Cardiac muscle cell (in vitro differentiated cells and primary cell): ENCODE data around the gene MAPK7. TPM values are rescaled to one million over a fixed set of nuclear protein-coding genes. Genes with fewer than 3 reads are reported as not detected.
A peak's percentile ranks its signal among the peaks of the same experiment; 100 is the strongest.

Experiments used
- DNase-seq, 2 donors: peaks; one replicate each; pipeline versions ENCODE4 v3.0.0 to v3.0.0-alpha.2; 2010 to 2017; ENCODE audit warnings: low read depth in 1 of 2, low spot score in 1 of 2
- H3K27ac ChIP-seq: fragments of 200-600 bp; sonication (generic); 2 replicates; pipeline ENCODE4 v1.5.1; 2016
- H3K27me3 ChIP-seq: fragments of 200-600 bp; sonication (generic); 2 replicates; pipeline ENCODE4 v1.6.0; 2016; ENCODE audit warnings: control low read depth
- H3K36me3 ChIP-seq: fragments of 200-600 bp; sonication (generic); 2 replicates; pipeline ENCODE4 v1.5.1; 2016; ENCODE audit warnings: control low read depth
- H3K4me1 ChIP-seq: fragments of 200-600 bp; sonication (generic); 2 replicates; pipeline ENCODE4 v1.8.1; 2017; ENCODE audit warnings: low read depth, mild to moderate bottlenecking, mixed run types
- H3K4me3 ChIP-seq: fragments of 200-600 bp; sonication (generic); 2 replicates; pipeline ENCODE4 v1.5.1; 2016; ENCODE audit warnings: mild to moderate bottlenecking
- H3K9me3 ChIP-seq: fragments of 200-600 bp; sonication (generic); 2 replicates; pipeline ENCODE4 v1.5.1; 2017; ENCODE audit warnings: low read depth, mild to moderate bottlenecking, control low read depth
- CTCF ChIP-seq: IDR thresholded peaks from 2 replicates; pipeline ENCODE4 v1.5.1; 2012; ENCODE audit warnings: low read depth, mild to moderate bottlenecking, low read length
- polyA plus RNA-seq: library from polyadenylated mRNA; unstranded; fragments of >200 nt; fragmentation: Nextera tagmentation; extraction: Ambion mirVana; gene quantifications from 2 replicates; pipeline ENCODE4 v1.2.1, GENCODE V29; 2016
- total RNA-seq: library from RNA; depleted of rRNA; stranded (reverse); fragments of >200 nt; gene quantifications from 2 replicates; pipeline ENCODE4 v1.2.3, GENCODE V29; 2016

The MAPK7 gene
- total RNA-seq (26.8 and 27.1 TPM in 2 replicates), polyA plus RNA-seq (29.7 and 33.0 TPM in 2 replicates)

GRCh38 chr17:19378416-19379360 lies at the start of gene MAPK7:
MAPK7 (plus strand) TSS chr17:19378498; CDS start chr17:19378901, 403 bp downstream.
- no peaks in the 10 kb centered on the region for H3K4me1 ChIP-seq
- no peaks in the 10 kb centered on the region for H3K27me3 ChIP-seq
- peak within 1 kb of the TSS; percentile 88 for H3K27ac ChIP-seq
- H3K9me3 ChIP-seq, result no peaks in the 10 kb centered on the region
- no peak for TF ChIP-seq CTCF
- H3K36me3 ChIP-seq, result peaks cover 30% of the 10 kb centered on the region
- peak within 1 kb of the TSS; percentile 81 for H3K4me3 ChIP-seq
- DNase-seq, result no peak

GRCh38 chr17:19329136-19329535 lies 49.2 kb upstream of the MAPK7 start:
- Histone ChIP-seq H3K4me3 (no peak overlapping the region), H3K36me3 (no peaks in the 10 kb centered on the region), H3K4me1 (peaks cover 25% of the 10 kb centered on the region), H3K27me3 (no peaks in the 10 kb centered on the region), H3K27ac (no peak overlapping the region), H3K9me3 (no peaks in the 10 kb centered on the region)
- DNase-seq, result no peak
- no peak for TF ChIP-seq CTCF

- Histone ChIP-seq H3K27ac (peak overlapping the region; percentile 82), H3K27me3 (no peaks in the 10 kb centered on the region), H3K9me3 (no peaks in the 10 kb centered on the region), H3K4me1 (peaks cover 25% of the 10 kb centered on the region), H3K4me3 (no peak overlapping the region), H3K36me3 (no peaks in the 10 kb centered on the region)
- TF ChIP-seq CTCF, result no peak
- no peak for DNase-seq
Measured at GRCh38 chr17:19329839-19330238, 48.5 kb upstream of the MAPK7 start.

GRCh38 chr17:19330271-19330670 lies 48.0 kb upstream of the MAPK7 start:
- no peaks in the 10 kb centered on the region for H3K9me3 ChIP-seq
- H3K27me3 ChIP-seq, result no peaks in the 10 kb centered on the region
- peaks cover 25% of the 10 kb centered on the region for H3K4me1 ChIP-seq
- peak in 1 of 2 donors; percentile 36 for DNase-seq
- TF ChIP-seq CTCF, result no peak
- peak overlapping the region; percentile 82 for H3K27ac ChIP-seq
- no peak overlapping the region for H3K4me3 ChIP-seq
- no peaks in the 10 kb centered on the region for H3K36me3 ChIP-seq

GRCh38 chr17:19331134-19331533 lies 47.2 kb upstream of the MAPK7 start:
- Histone ChIP-seq H3K4me1 (peaks cover 25% of the 10 kb centered on the region), H3K27ac (peak overlapping the region; percentile 82), H3K27me3 (no peaks in the 10 kb centered on the region), H3K4me3 (no peak overlapping the region), H3K9me3 (no peaks in the 10 kb centered on the region), H3K36me3 (no peaks in the 10 kb centered on the region)
- TF ChIP-seq CTCF, result no peak
- peak in 1 of 2 donors; percentile 70 for DNase-seq
